ENCODE data around the gene BLACAT1. TPM values are rescaled to one million over a fixed set of nuclear protein-coding genes. Genes with fewer than 3 reads are reported as not detected.
A peak's percentile ranks its signal among the peaks of the same experiment; 100 is the strongest.

The BLACAT1 gene
- polyA plus RNA-seq, 1 of the 3 experiments (the other 2 are of a cell fraction) = not detected

DNA sequence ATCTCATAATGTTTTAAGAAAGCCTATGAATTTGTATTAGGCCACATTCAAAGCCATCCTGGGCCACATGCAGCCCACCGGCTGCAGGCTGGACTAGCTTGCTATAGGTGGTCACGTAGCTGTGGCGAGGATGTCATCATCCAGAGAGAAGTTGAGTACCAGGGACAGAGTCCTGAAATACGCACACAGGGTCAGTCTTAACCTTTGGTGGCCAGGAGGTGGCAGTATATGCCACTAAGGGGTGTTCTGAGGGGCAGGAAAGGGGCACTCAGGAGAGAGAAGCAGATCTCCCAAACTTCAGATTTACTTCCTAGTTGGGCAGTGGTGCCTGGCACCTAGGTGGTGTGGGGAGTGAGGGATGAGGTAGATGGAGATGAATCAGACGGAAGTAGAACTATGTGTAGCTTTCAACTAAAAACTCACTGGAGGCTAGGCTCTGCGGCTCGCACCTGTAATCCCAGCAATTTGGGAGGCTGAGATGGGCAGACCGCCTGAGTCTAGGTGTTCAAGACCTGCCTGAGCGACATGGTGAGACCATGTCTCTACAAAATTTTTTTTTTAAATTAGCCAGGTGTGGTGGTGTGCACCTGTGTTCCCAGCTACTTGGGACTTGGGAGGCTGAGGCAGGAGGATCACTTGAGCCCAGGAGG is 32.4 kb upstream of the BLACAT1 start:
- Histone ChIP-seq H3F3A (replicated peaks; ENCODE audit: insufficient read depth) (no peaks in the 10 kb centered on the region), H4K20me1 (ENCODE audit: insufficient read depth) (peaks cover 3% of the 10 kb centered on the region; the same call in 1 of the 2 replicates), H3K27me3 (ENCODE audit: insufficient read depth) (peaks cover 6% of the 10 kb centered on the region; the same call in 1 of the 2 replicates), H3K4me2 (no peak overlapping the region), H3K36me3 (replicated peaks in 1 of 2; ENCODE audit: control insufficient read depth in 1 of 2, insufficient read depth in 2 of 2, low read length in 1 of 2) (no peaks in the 10 kb centered on the region), H3K9me3 (no peaks in the 10 kb centered on the region), H3K27ac (ENCODE audit: low read depth in 2 of 2, low read length in 1 of 2) (no peak overlapping the region), H3K9me2 (no peaks in the 10 kb centered on the region), H3K4me1 (ENCODE audit: control insufficient read depth in 1 of 2, insufficient read depth in 2 of 2, low read depth in 1 of 2, low read length in 1 of 2) (peaks cover 4 to 17% of the 10 kb centered on the region in 2 experiments; a peak in 3 of 4 replicates), H2AFZ (ENCODE audit: low read depth) (no peak overlapping the region), H3K79me2 (ENCODE audit: insufficient read depth) (no peaks in the 10 kb centered on the region), H3K9ac (no peak overlapping the region), H3K4me3 (ENCODE audit: low read depth in 2 of 2, low read length in 1 of 2) (no peak overlapping the region; a peak in 1 of 4 replicates)
- CTCF ChIA-PET = interaction anchor here (0.6 to 45.6 kb wide), 45 partner anchors 10 to 430 kb away, joined by 3 to 1333 read pairs (median 5); partner anchors contain the start of genes CDK18, ELK4 and SLC45A3
- POLR2A ChIA-PET = interaction anchor here (2.1 kb wide), 1 partner anchor 36 kb away, joined by 6 read pairs; no protein-coding TSS in a partner anchor
- WGBS (ENCODE audit: low lambda C conversion rate) = 44% methylated on average over 8 of the region's 9 CpGs
- peak; percentile 83 for DNase-seq
- TF ChIP-seq NFIC (IDR thresholded peaks at IDR 0.05; ENCODE audit: borderline replicate concordance) (no peak), EZH2phosphoT487 (IDR thresholded peaks at IDR 0.05; ENCODE audit: borderline replicate concordance, low read depth) (no peak), SMC3 (IDR thresholded peaks at IDR 0.05; ENCODE audit: low read depth, low read length) (peak; percentile 96), CHD2 (IDR thresholded peaks at IDR 0.05; ENCODE audit: low read length, partially characterized antibody) (no peak), POLR2AphosphoS5 (IDR thresholded peaks at IDR 0.05; ENCODE audit: low read depth, low read length) (no peak), TAF1 (IDR thresholded peaks at IDR 0.05; ENCODE audit: borderline replicate concordance, low read depth, low read length) (no peak), EP300 (IDR thresholded peaks at IDR 0.05; ENCODE audit: borderline replicate concordance in 1 of 2, low read depth in 1 of 2, low read length in 1 of 2) (no peak), RXRA (IDR thresholded peaks at IDR 0.05; ENCODE audit: borderline replicate concordance, low read depth) (no peak), FOSL2 (IDR thresholded peaks at IDR 0.05; ENCODE audit: borderline replicate concordance, low read depth) (no peak), GATA2 (CRISPR knock-in tag; IDR thresholded peaks at IDR 0.05) (no peak), TEAD4 (IDR thresholded peaks at IDR 0.05; ENCODE audit: borderline replicate concordance, insufficient read depth) (no peak), NRF1 (IDR thresholded peaks at IDR 0.05; ENCODE audit: low read depth, low read length) (no peak), RAD21 (IDR thresholded peaks at IDR 0.05; ENCODE audit: low read length) (peak; percentile 91), TCF12 (IDR thresholded peaks at IDR 0.05) (no peak), FOXM1 (IDR thresholded peaks at IDR 0.05; ENCODE audit: low read depth) (no peak)
- TF ChIP-seq, protein P1, sequence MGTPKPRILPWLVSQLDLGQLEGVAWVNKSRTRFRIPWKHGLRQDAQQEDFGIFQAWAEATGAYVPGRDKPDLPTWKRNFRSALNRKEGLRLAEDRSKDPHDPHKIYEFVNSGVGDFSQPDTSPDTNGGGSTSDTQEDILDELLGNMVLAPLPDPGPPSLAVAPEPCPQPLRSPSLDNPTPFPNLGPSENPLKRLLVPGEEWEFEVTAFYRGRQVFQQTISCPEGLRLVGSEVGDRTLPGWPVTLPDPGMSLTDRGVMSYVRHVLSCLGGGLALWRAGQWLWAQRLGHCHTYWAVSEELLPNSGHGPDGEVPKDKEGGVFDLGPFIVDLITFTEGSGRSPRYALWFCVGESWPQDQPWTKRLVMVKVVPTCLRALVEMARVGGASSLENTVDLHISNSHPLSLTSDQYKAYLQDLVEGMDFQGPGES (IDR thresholded peaks at IDR 0.05; ENCODE audit: low read depth, low read length) = no peak
- TF ChIP-seq, protein P2, sequence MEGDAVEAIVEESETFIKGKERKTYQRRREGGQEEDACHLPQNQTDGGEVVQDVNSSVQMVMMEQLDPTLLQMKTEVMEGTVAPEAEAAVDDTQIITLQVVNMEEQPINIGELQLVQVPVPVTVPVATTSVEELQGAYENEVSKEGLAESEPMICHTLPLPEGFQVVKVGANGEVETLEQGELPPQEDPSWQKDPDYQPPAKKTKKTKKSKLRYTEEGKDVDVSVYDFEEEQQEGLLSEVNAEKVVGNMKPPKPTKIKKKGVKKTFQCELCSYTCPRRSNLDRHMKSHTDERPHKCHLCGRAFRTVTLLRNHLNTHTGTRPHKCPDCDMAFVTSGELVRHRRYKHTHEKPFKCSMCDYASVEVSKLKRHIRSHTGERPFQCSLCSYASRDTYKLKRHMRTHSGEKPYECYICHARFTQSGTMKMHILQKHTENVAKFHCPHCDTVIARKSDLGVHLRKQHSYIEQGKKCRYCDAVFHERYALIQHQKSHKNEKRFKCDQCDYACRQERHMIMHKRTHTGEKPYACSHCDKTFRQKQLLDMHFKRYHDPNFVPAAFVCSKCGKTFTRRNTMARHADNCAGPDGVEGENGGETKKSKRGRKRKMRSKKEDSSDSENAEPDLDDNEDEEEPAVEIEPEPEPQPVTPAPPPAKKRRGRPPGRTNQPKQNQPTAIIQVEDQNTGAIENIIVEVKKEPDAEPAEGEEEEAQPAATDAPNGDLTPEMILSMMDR (IDR thresholded peaks at IDR 0.05) = peak; percentile 90
- TF ChIP-seq, protein P3, sequence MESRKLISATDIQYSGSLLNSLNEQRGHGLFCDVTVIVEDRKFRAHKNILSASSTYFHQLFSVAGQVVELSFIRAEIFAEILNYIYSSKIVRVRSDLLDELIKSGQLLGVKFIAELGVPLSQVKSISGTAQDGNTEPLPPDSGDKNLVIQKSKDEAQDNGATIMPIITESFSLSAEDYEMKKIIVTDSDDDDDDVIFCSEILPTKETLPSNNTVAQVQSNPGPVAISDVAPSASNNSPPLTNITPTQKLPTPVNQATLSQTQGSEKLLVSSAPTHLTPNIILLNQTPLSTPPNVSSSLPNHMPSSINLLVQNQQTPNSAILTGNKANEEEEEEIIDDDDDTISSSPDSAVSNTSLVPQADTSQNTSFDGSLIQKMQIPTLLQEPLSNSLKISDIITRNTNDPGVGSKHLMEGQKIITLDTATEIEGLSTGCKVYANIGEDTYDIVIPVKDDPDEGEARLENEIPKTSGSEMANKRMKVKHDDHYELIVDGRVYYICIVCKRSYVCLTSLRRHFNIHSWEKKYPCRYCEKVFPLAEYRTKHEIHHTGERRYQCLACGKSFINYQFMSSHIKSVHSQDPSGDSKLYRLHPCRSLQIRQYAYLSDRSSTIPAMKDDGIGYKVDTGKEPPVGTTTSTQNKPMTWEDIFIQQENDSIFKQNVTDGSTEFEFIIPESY (IDR thresholded peaks at IDR 0.05; ENCODE audit: borderline replicate concordance, low read depth) = no peak
- TF ChIP-seq, protein P4, sequence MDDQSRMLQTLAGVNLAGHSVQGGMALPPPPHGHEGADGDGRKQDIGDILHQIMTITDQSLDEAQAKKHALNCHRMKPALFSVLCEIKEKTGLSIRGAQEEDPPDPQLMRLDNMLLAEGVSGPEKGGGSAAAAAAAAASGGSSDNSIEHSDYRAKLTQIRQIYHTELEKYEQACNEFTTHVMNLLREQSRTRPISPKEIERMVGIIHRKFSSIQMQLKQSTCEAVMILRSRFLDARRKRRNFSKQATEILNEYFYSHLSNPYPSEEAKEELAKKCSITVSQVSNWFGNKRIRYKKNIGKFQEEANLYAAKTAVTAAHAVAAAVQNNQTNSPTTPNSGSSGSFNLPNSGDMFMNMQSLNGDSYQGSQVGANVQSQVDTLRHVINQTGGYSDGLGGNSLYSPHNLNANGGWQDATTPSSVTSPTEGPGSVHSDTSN (IDR thresholded peaks at IDR 0.05) = no peak
- TF ChIP-seq, protein P5, sequence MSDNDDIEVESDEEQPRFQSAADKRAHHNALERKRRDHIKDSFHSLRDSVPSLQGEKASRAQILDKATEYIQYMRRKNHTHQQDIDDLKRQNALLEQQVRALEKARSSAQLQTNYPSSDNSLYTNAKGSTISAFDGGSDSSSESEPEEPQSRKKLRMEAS (IDR thresholded peaks at IDR 0.05; ENCODE audit: low read depth) = no peak
- TF ChIP-seq, protein P6, sequence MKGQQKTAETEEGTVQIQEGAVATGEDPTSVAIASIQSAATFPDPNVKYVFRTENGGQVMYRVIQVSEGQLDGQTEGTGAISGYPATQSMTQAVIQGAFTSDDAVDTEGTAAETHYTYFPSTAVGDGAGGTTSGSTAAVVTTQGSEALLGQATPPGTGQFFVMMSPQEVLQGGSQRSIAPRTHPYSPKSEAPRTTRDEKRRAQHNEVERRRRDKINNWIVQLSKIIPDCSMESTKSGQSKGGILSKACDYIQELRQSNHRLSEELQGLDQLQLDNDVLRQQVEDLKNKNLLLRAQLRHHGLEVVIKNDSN (IDR thresholded peaks at IDR 0.05; ENCODE audit: borderline replicate concordance, low read depth) = no peak
